Retinal pigment epithelial cell (primary cell): ENCODE measurements around the gene TAS2R60.
"Not testable (repeated sequence)": the region's sequence is repeated elsewhere in the genome, so short reads cannot be mapped to it uniquely, and the experiment has no call there.

Experiments used
- DNase-seq: peaks from one replicate; pipeline ENCODE4 v3.0.0-alpha.2; 2010; ENCODE audit warnings: low read depth
- H3K4me3 ChIP-seq: 2 replicates; pipeline ENCODE4 v1.5.1; 2011; ENCODE audit warnings: mild to moderate bottlenecking, low read length, control low read depth, moderate library complexity
- TF ChIP-seq, protein P1 (sequence below): conservative IDR thresholded peaks from 2 replicates; pipeline ENCODE4 v1.5.1; 2011; ENCODE audit warnings: low read depth, low read length, control low read depth, inconsistent platforms

TAS2R60 gene

DNA sequence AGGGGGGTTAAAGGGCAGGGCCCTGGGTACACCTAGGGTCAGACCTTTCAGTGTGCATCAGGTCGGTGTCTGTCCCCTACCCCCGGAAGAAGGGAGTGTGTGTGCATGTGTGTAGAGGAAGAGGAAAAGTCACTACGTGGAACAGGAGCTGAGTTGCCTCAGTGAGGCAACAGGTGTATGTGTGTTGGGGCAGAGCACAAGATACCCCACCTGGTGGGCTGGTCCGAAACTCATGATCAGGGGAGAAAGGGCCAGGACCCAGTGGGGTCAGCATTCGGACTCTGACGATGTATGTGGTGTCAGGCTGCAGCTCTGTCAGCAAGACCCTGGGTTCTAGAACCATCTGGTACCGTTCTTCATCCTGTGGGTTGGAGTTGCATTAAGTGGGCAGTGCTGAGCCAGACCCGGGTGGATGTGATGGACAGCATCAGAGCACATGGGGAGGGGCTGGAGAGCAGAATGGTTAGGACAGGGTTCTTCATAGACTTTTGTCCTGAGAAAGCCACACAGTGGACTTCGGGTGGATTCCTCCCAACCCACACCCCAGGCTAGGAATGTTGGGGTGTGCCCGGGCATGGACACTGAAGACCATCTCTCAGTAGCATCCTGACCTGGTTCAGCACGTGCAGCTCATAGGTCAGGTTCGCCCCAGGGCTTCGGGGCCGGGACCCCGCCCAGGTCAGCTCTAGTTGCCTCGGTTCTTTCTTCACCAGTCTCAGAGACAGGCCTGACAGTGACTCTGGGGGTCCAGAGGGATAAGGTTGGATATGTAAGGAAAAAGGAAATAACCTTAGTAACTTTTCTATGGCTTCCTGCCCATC, 45.3 kb upstream of the TAS2R60 start:
- TF ChIP-seq, protein P1, sequence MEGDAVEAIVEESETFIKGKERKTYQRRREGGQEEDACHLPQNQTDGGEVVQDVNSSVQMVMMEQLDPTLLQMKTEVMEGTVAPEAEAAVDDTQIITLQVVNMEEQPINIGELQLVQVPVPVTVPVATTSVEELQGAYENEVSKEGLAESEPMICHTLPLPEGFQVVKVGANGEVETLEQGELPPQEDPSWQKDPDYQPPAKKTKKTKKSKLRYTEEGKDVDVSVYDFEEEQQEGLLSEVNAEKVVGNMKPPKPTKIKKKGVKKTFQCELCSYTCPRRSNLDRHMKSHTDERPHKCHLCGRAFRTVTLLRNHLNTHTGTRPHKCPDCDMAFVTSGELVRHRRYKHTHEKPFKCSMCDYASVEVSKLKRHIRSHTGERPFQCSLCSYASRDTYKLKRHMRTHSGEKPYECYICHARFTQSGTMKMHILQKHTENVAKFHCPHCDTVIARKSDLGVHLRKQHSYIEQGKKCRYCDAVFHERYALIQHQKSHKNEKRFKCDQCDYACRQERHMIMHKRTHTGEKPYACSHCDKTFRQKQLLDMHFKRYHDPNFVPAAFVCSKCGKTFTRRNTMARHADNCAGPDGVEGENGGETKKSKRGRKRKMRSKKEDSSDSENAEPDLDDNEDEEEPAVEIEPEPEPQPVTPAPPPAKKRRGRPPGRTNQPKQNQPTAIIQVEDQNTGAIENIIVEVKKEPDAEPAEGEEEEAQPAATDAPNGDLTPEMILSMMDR: no peak
- H3K4me3 ChIP-seq: no peak overlapping the region
- no peak for DNase-seq

DNA sequence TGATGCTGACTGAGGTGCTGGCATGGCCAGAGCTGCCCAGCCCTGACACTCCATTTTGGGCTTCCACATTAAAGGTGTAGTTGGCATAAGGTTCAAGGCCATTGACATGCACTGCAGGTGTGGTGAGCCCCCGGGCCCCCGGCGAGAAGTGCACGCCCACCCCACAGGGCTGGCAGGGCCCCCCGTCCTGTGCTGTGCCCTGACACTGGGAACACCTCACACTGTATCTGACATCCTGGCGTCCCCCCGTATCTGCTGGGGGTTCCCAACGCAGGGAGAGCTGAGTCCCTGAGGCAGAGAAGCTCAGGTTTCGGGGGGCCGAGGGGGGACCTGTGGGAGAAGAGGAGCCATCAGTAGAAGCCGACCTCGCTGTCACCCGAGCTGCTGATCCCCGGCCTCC, 44.6 kb upstream of the TAS2R60 start:
- TF ChIP-seq, protein P1: no peak
- no peak for DNase-seq
- no peak overlapping the region for H3K4me3 ChIP-seq

DNA sequence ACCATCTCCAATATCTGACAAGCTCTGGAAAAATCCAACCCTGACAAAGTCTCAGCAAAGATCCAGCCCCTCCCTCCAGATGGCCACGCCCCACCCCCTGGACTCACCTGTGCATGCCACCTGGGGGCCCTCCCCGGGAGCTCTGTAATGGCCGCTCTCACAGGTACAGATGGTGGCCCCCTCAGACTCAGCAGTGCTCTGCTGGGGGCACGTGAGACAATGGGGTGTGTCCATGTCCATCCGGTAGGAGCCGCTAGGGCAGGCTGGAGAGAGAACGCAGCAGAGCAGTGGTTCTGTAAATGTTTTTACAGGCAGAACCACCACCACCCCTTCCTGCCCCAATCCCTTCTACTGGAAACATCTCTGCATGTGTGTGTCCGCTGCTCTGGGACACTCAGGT, 44.1 kb upstream of the TAS2R60 start:
- TF ChIP-seq, protein P1: no peak
- DNase-seq: no peak
- H3K4me3 ChIP-seq: no peak overlapping the region

DNA sequence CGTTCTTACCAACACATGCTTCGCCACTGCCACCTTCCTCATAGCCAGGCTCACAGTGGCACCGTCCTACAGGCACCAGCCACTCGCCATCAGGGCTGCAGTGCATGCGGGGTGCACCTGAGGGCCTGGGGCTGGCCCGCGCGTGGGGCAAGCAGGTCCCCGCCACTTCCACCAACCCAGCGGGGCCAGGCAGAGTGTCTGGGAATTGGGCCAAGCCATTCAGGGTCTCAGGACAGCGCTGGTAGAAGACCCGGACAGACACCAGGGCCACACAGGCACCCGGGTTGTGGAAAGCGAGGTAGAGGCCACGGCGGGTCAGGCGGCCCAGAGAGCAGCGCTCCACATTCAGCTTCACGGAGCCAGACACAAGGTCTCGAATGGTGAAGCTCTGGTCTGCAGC, 43.6 kb upstream of the TAS2R60 start:
- DNase-seq: no peak
- no peak overlapping the region for H3K4me3 ChIP-seq
- TF ChIP-seq, protein P1: no peak

DNA sequence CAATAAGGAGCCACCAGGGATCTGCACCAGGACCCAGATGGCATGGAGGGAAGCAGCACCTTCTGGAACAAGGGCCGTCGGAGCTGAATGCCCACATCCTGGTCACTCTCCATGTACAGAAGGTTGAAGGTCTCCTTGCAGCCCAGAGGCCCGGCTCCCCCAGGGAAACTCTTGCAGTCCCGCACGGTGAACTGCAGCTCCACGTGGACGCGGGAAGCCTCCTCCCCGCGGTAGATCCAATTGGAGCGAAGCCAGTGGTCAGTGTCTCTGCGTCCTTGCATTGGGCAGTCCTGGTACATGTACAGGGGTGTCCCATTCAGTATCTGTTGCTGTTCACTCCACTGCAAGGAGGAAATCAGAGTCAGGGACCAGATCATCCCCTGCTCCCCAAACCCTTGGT, 42.0 kb upstream of the TAS2R60 start:
- DNase-seq: no peak
- H3K4me3 ChIP-seq: no peak overlapping the region
- TF ChIP-seq, protein P1: no peak

DNA sequence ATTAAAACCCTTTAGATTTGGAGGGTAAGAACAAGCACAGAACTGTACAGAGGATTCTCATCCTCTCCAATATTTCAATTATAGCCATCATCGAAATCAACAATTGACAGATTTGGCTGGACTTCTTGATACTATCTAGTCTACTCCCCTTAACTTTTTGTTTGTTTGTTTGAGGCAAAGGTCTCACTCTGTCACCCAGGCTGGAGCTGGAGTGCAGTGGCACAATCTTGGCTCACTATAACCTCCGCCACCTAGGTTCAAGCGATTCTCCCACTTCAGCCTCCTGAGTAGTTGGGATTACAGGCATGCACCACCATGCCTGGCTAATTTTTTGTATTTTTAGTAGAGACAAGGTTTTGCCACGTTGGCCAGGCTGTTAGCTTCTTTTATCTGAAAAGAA, 41.0 kb upstream of the TAS2R60 start:
- H3K4me3 ChIP-seq, DNase-seq: not testable (repeated sequence)

DNA sequence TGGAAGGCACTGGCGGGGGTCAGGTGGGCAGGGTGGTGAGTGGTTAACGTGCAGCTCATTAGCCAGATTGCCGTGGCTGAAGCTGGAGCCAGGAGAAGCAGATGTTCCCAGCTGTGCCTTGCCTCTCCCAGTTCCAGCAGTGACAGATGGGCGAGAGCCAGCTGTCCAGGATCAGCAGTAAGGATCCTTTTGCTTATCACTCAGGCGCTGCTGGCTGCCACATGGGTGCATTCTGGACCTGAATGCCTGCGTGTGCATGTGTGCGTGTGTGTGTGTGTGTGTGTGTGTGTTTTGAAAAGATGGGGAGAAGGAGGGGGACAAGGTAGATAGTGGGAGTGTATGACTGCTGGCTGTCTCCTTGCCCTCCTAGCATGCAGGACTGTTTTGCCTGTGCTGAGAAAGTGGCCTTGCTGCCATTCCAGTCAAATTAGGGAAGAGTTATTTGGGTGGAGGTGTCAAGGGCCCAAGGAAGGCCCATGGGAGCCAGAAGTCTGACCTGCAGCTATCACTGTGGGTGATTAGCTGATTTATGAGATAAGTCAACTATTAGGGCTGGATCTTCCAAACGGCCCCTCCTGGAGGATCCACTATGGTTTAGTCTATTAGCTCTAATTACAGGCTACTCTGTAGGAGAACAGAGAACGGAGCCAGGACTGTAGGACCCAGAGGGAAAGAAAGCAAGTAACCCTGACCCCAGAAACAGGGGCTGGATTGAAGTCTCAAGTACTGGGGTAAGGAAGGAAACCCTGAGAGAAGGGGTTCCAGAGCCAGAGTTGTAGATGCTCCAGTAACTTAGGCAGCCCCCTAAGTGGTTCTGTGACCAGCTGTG, 37.9 kb upstream of the TAS2R60 start:
- TF ChIP-seq, protein P1: no peak
- no peak overlapping the region for H3K4me3 ChIP-seq
- no peak for DNase-seq
